Kidney (tissue), 14 donors: Measurements from ENCODE around the gene SLC22A23. TPM values are rescaled to one million over a fixed set of nuclear protein-coding genes. Genes with fewer than 3 reads are reported as not detected.

Experiments
- DNase-seq, 5 donors: peaks; one replicate each; pipeline ENCODE4 v3.0.0-alpha.2; 2013 to 2020
- FAIRE-seq: peaks from 2 replicates; lab custom pipeline; 2012; peaks lifted over from hg19 to GRCh38; lab: Jason Lieb, UNC
- H3K27ac ChIP-seq, 2 donors: one replicate each; pipeline ENCODE4 v1.7.0; 2013; ENCODE audit warnings: low read depth in 2 of 2, low read length in 2 of 2, inconsistent platforms in 1 of 2
- H3K27me3 ChIP-seq: one replicate; pipeline ENCODE4 v1.7.1; 2013; ENCODE audit warnings: low read length, inconsistent platforms; ENCODE audit not compliant: control insufficient read depth, insufficient read depth
- H3K36me3 ChIP-seq, 3 donors: one replicate each; pipeline versions ENCODE4 v1.7.0 to v1.7.1; 2013; ENCODE audit warnings: low read length in 3 of 3, control low read depth in 1 of 3, inconsistent platforms in 1 of 3; ENCODE audit not compliant: insufficient read depth in 3 of 3, control insufficient read depth in 2 of 3
- H3K4me1 ChIP-seq, 3 donors: one replicate each; pipeline versions ENCODE4 v1.7.0 to v1.7.1; 2013; ENCODE audit warnings: low read length in 3 of 3, inconsistent platforms in 1 of 3, low read depth in 1 of 3; ENCODE audit not compliant: control insufficient read depth in 2 of 3, insufficient read depth in 2 of 3
- H3K4me3 ChIP-seq, 3 donors: one replicate each; pipeline versions ENCODE4 v1.7.0 to v1.8.1; 2013; ENCODE audit warnings: low read length in 3 of 3, control low read depth in 1 of 3, inconsistent platforms in 1 of 3
- H3K9ac ChIP-seq, 3 donors: one replicate each; pipeline versions ENCODE4 v1.7.0 to v1.7.1; 2013; ENCODE audit warnings: low read length in 3 of 3, control low read depth in 1 of 3, inconsistent platforms in 1 of 3
- H3K9me3 ChIP-seq, 3 donors: one replicate each; pipeline versions ENCODE4 v1.7.0 to v1.7.1; 2013; ENCODE audit warnings: low read length in 3 of 3, control low read depth in 1 of 3, inconsistent platforms in 1 of 3; ENCODE audit not compliant: control insufficient read depth in 2 of 3, insufficient read depth in 1 of 3
- intact Hi-C: fragments of 100-400 bp; cut with DNase I; formaldehyde crosslinking; loops from one replicate; pipeline ENCODE4 v1.11.1; 2022
- polyA plus RNA-seq: library from polyadenylated mRNA; stranded (reverse); fragments of 350-450 nt; fragmentation: Illumina TruSeq; extraction: RNeasy Lipid Tissue Mini Kit (QIAGEN cat#74804); gene quantifications from one replicate; pipeline ENCODE4 v1.2.3, GENCODE V29; 2014; ENCODE audit warnings: low read depth, low replicate concordance; ENCODE audit not compliant: insufficient read depth
- total RNA-seq: library from RNA; stranded (reverse); fragmentation: NEBNext Ultra II Directional; extraction: Animal tissue kit (Norgen Biotek cat#: 25700); gene quantifications from one replicate; pipeline ENCODE4 v1.2.1, GENCODE V29; 2021
- TF ChIP-seq, protein P1 (sequence below): IDR thresholded peaks from 3 replicates; pipeline ENCODE4 v1.5.1; 2012; ENCODE audit warnings: mild to moderate bottlenecking, moderate library complexity, borderline replicate concordance; ENCODE audit not compliant: insufficient read depth; ENCODE audit errors: extremely low read depth
- donor health status: control.
- donor health status: control.
- donor health status: control.
- donor health status: control.
- donor health status: control.
- donor health status: DM: yes; HTN: yes; CAD: no.
- donor health status: Normal renal cell carcinoma (clear cell type).

Gene SLC22A23
- total and polyA plus RNA-seq, 2 donors from 2014 or later = 5.3 to 5.7 TPM

DNA sequence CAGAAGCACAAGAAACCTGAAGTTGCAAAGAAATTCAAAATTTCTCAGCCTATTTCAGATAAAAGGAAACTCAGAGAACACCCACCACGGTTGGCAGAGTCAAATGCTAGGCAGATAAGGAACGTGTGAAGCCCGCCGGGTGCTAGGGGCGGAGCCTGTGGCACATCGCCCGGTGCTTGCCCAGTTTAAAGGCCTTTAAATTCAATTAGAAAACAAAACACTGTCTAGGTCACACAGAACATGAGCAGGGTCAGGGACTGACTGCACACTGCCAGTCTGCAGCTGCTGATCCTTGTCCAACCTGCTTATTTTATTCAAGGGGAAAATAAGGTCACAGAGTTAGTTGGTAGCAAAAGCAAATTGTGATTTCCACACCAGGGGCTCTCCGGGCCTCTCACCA, 122.3 kb downstream of the SLC22A23 start:
- Histone ChIP-seq H3K27me3 (no peaks in the 10 kb centered on the region), H3K27ac (peak overlapping the region; percentile 57 to 65), H3K4me1 (peaks cover 0 to 9% (median 7%) of the 10 kb centered on the region in 3 donors), H3K36me3 (no peaks in the 10 kb centered on the region), H3K9me3 (no peaks in the 10 kb centered on the region), H3K9ac (no peak overlapping the region), H3K4me3 (no peak overlapping the region)
- FAIRE-seq (no peak), DNase-seq (peak in 4 of 5 donors; percentile 56 to 72 (median 62))
- intact Hi-C loops = no loop called here
- TF ChIP-seq, protein P1, sequence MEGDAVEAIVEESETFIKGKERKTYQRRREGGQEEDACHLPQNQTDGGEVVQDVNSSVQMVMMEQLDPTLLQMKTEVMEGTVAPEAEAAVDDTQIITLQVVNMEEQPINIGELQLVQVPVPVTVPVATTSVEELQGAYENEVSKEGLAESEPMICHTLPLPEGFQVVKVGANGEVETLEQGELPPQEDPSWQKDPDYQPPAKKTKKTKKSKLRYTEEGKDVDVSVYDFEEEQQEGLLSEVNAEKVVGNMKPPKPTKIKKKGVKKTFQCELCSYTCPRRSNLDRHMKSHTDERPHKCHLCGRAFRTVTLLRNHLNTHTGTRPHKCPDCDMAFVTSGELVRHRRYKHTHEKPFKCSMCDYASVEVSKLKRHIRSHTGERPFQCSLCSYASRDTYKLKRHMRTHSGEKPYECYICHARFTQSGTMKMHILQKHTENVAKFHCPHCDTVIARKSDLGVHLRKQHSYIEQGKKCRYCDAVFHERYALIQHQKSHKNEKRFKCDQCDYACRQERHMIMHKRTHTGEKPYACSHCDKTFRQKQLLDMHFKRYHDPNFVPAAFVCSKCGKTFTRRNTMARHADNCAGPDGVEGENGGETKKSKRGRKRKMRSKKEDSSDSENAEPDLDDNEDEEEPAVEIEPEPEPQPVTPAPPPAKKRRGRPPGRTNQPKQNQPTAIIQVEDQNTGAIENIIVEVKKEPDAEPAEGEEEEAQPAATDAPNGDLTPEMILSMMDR = no peak

DNA sequence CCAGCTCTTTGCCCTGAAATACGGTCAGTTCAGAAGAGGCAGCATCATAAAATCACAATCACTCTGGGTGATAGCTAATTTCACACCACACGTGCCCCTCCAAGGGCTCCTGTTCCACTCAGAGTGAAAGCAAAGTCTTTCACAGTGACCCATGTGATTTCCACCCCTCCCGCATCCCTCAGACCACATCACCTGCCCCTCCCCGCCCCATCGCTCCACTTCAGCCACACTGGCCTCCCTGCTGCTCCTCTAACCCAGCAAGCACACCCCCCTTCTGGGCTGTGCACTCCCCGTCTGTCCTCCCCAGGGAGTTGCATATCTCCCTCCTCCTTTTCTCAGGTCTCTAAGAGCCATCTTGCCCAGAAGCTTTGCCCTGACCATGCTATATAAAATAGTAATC, 123.6 kb downstream of the SLC22A23 start:
- H3K4me3 ChIP-seq = no peak overlapping the region
- H3K4me1 ChIP-seq = peaks cover 0 to 9% (median 7%) of the 10 kb centered on the region in 3 donors
- no peak for DNase-seq
- H3K27me3 ChIP-seq = no peaks in the 10 kb centered on the region
- no peaks in the 10 kb centered on the region for H3K36me3 ChIP-seq
- H3K27ac ChIP-seq = no peak overlapping the region
- H3K9ac ChIP-seq = no peak overlapping the region
- no peaks in the 10 kb centered on the region for H3K9me3 ChIP-seq
- TF ChIP-seq, protein P1 = no peak
- intact Hi-C loops = no loop called here
- FAIRE-seq = no peak

DNA sequence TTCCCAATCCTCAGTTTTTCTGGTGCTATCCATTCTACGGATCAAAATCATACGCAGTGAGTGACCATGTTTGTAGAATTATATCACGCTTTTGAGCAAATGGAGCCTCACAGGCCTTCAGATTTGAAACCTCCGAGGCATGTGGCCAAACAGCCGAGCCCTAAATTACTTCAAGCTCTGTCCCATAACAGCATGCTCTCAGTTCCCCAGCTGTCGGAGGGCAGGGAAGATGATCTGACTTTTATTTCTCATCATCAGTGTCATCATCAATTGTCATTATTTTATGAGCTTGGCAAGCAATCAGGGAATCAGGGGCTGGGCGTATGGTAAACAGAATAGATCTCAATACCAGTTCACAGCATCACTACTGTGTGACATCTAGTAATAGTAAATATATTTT, 124.9 kb downstream of the SLC22A23 start:
- H3K36me3 ChIP-seq = no peaks in the 10 kb centered on the region
- H3K27ac ChIP-seq = no peak overlapping the region
- DNase-seq (no peak), FAIRE-seq (no peak)
- H3K9me3 ChIP-seq = no peaks in the 10 kb centered on the region
- TF ChIP-seq, protein P1 = no peak
- H3K4me3 ChIP-seq = no peak overlapping the region
- H3K9ac ChIP-seq = no peak overlapping the region
- peaks cover 0 to 9% (median 5%) of the 10 kb centered on the region in 3 donors for H3K4me1 ChIP-seq
- intact Hi-C loops = no loop called here
- peaks cover 2% of the 10 kb centered on the region for H3K27me3 ChIP-seq

DNA sequence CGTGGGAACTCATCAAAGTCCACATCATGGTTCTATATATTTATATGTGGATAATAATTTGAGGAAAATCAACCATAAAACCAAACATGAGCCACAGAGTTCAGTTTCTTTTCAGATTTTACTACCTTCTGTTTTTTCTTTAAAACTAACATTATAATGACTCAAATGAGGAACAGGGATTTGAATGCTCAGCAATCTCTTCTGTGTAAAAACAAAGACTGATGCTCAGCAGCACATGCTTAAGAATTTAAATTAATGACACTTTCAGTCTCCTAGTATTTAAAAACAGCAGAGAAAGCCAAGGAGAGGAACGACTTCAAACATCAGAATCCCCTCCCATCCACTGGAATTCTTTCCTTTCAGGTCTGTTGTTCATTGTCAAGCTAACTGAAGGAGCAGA, 125.4 kb downstream of the SLC22A23 start:
- Histone ChIP-seq H3K4me3 (no peak overlapping the region), H3K27ac (no peak overlapping the region), H3K9ac (no peak overlapping the region), H3K4me1 (peaks cover 0 to 9% (median 5%) of the 10 kb centered on the region in 3 donors), H3K36me3 (no peaks in the 10 kb centered on the region), H3K9me3 (no peaks in the 10 kb centered on the region), H3K27me3 (peaks cover 2% of the 10 kb centered on the region)
- TF ChIP-seq, protein P1 = no peak
- DNase-seq = no peak
- no peak for FAIRE-seq
- intact Hi-C loops = no loop called here
